Measurements from ENCODE around the gene LYL1.

Gene LYL1

DNA sequence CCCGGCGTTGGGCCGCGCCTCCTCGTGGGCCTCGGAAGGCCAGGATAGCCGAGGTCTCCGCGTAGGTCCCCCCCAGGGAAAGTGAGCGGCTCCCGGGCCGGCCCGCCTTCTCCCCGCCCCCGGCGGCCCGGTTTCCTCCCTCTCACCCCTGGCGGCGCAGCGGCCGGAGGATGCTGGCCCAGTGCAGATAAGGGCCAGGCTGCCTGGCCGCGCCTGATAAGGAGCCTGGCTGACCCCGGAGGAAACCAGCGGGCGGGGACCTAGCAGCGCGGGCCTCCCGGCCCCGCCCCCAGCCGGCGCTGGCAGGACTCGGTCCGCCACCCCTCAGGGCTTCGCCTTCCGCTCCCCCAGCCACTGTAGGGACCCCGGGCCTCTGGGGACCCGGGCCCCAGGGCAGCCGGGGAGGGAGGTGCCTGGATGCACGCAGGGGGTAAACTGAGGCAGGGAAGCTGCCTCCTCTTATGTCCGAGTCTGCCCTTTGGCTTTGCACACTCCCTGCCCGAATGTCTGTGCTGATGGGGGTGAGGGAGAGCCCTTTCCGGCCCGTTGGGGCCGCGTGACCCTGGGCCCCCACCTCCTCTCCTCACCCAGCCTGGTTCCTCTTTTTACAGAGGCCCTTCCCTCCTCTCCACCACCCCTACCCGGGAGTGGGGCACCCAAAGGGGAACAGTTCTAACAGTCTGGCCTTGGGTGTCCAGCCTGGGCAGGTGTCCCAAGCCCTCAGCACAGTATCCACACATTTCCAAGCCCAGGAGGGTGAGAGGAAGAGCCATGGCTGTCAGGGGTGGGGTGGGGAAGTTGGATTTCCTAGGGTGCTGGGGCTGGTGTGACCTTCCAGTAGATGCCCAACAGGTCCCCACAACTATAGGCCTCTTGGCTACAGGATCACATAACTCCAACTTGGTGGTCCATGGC, at the start of gene LYL1:
TSS of gene LYL1 (minus strand) at position 193 of the 915 bp plus-strand sequence. CDS start 1,687 bp downstream, outside the sequence.
- TF ChIP-seq, protein P1, sequence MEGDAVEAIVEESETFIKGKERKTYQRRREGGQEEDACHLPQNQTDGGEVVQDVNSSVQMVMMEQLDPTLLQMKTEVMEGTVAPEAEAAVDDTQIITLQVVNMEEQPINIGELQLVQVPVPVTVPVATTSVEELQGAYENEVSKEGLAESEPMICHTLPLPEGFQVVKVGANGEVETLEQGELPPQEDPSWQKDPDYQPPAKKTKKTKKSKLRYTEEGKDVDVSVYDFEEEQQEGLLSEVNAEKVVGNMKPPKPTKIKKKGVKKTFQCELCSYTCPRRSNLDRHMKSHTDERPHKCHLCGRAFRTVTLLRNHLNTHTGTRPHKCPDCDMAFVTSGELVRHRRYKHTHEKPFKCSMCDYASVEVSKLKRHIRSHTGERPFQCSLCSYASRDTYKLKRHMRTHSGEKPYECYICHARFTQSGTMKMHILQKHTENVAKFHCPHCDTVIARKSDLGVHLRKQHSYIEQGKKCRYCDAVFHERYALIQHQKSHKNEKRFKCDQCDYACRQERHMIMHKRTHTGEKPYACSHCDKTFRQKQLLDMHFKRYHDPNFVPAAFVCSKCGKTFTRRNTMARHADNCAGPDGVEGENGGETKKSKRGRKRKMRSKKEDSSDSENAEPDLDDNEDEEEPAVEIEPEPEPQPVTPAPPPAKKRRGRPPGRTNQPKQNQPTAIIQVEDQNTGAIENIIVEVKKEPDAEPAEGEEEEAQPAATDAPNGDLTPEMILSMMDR (conservative IDR thresholded peaks at IDR 0.05) = no peak
- no peak for TF ChIP-seq ZFX (IDR thresholded peaks at IDR 0.05)
- H3K27ac ChIP-seq = no peak within 1 kb of the TSS

DNA sequence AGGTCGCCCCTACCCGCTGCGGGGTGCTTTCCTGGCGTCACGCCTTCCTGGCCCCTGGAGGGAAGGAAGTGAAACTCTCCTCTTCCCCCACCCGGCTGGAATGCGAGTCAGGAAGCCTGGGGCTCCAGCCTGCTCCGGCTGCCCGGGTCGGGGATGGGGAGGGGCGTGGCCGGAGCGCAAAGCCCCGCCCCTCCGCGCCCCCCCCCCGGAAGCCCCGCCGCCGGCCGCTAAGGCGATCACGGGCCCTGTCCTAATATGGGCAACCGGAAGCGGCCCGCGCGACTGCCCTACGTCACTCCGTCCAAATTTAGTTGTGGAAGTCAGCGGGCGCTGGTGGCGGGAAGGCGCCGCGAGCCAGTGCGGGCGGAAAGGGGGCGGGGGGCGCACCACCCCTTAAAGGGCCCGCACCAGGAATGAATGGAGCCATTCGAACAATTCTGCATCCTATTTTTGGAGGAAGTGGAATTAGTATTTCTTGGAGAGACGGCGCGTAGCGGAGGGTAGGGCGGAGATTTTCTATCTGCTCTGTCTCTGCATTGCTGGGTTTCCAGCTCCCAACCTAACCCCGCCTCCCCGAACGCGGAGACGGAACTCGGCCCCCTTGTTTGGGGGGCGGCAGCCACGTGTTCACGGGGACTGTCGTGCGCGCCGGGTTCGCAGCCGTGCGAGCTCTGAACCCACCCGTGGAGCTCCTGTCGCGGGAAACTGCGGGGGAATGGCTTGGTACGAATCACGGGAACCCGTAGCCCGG, 49.1 kb upstream of the LYL1 start:
- peak overlapping the region; percentile 94 for H3K27ac ChIP-seq
- TF ChIP-seq ZFX (IDR thresholded peaks at IDR 0.05) = no peak
- TF ChIP-seq, protein P1 (conservative IDR thresholded peaks at IDR 0.05) = 0 out of 2 replicates have a peak, but pooled peaks have one; percentile 3

DNA sequence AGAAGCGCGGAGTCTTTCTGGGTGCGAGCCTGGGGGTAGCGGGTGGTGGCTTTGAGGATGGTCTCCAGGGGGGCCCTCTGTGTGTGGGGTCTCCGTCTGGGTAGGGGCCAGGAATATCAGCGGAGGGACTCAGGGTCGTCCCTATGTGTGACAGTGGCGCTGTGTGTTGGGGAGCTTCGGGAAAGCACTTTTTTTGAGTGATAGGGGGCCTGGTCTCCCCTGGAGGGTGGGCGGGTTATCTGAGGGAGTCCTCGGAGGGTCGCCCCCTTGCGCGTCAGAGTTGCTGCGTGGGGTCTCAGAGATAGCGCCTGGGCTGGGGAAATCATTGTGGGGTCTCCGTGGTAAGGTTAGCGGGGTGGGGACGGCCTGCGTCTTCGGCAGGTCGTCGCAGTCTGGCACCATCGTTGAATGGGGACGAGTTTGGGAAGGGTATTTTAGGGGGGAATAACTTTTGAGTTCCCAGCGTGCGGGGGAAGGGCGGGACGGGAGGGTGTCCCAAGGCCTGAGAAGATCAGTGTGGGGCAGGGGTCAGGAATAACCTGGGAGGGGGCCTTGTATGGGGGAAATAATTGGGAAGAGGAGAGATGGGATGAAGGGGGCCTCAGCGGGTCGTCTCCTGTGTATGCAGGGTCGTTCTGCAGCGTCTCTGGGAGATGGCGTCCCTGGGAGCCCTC, 48.4 kb upstream of the LYL1 start:
- TF ChIP-seq, protein P1 (conservative IDR thresholded peaks at IDR 0.05) = no peak
- TF ChIP-seq ZFX (IDR thresholded peaks at IDR 0.05) = no peak
- peak overlapping the region; percentile 94 for H3K27ac ChIP-seq

DNA sequence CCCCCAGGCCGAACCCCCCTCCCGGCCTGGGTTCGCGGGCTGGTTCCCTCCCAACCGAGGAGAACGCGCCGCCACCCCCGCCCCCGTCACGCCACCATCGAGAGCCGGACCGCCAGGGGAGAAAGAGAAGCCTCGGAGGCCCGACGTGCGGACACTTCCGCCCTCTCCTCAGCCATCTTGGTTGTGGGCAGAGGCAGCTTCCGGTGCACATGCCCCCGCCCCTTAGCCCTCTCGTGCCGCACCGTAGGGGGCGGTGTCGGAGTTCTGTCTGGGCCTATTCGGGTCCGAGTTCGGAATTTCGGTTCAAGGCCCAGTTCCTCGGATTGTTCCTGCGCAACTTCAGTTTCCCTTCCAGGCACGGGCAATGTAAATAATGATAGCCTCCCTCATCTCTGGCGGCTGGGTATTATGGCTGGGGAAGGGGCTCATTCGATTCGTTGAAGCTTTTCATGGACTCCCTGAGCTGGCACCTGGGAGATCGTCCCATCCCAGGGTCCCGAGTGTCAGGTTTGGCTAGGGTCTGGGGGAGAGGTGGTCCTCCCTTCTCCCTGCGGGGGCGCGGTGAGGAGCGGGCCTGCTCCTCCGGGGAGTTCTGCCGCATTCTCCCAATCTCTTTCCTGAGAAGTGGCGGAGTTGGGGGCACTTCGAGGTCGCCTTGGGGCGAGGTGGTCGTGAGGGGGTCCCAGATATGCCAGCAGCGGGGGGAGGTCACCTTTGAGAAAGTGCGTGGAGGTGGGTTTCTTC, 47.7 kb upstream of the LYL1 start, which contains the start of the genes IER2 and STX10:
TSS of gene IER2 (plus strand) at position 225 of the 744 bp plus-strand sequence. CDS start 2,776 bp downstream, outside the sequence.
TSS of gene STX10 (minus strand) at position 189 of the 744 bp plus-strand sequence. CDS start 202 bp downstream, outside the sequence.
- H3K27ac ChIP-seq = peak within 1 kb of the TSS; percentile 94
- TF ChIP-seq, protein P1 (conservative IDR thresholded peaks at IDR 0.05) = no peak; the same call in 1 of the 2 replicates
- no peak for TF ChIP-seq ZFX (IDR thresholded peaks at IDR 0.05)

DNA sequence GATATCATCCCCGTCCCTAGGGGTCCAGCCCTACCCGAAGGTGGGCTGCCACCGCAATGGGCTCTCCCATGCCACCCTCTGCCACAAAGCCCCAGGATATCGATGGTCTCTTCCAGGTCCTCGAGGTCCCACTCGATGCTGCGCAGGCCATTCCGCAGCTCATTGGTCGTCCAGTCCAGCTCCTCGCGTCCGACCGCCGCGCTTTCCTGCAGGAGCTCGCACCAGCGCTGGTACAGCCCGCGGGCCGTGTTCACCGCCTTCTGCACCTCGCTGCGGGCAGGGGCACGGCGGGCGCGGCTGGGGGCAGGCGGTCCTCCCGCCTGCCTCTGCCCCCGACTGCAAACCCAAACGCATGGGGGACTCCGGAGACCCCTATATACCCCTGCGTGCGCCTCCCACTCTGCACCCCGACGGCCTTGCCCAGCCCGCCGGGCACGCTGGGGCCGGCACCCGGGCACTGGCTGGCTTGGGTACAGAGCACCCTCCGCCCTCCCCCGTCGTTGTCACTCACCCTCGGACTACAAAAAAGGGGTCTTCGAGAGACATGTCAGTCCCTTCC, 47.0 kb upstream of the LYL1 start:
- H3K27ac ChIP-seq = peak overlapping the region; percentile 94

DNA sequence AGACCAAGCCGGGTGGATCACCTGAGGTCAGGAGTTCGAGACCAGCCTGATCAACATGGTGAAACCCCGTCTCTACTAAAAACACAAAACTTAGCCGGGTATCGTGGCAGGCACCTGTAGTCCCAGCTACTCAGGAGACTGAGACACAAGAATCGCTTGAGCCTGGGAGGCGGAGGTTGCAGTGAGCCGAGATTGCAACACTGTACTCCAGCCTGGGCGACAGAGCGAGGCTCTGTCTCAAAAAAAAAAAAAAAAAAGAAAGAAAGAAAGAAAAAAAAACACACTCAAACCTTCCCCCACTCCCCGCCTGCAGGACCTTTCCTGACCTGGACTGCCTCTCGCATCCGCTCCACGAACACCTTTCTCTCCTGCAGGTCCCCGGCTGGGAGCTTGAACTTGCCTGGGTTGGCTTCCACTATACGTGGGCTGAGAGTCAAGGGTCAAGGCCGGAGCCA, 46.5 kb upstream of the LYL1 start:
- H3K27ac ChIP-seq = peak overlapping the region; percentile 94

More for the DNA sequence above, 47.0 kb upstream of the LYL1 start:
- TF ChIP-seq, protein P1 (conservative IDR thresholded peaks at IDR 0.05) = no peak
- peak; percentile 70; the same call in 1 of the 2 replicates for TF ChIP-seq ZFX (IDR thresholded peaks at IDR 0.05)

Data from C4-2B (cell line).